ENCODE data around the gene CLEC1B. TPM values are rescaled to one million over a fixed set of nuclear protein-coding genes. Genes with fewer than 3 reads are reported as not detected.

The CLEC1B gene
- total and polyA plus RNA-seq, 2 donors (not counting 3 experiments of a cell fraction or from before 2014, with no cell fraction given): not detected

DNA sequence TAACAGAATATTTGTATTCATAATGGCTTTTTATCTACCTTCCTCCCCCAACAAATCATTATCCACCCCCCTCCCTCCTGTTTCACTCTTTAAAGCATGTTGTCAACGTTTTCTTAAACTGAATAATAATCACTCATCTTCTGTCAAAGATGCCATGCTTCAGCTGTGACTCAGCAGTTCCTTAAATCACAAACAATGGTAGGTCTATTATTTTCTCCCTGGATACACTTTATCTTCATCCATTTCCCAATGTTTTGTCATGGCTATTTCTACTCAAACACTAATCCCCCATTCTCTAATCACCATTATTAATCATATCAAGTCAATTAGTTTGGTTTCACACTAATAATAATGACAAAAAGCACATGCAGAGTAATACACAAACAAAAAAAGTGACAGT is 18.0 kb upstream of the CLEC1B start:
- Histone ChIP-seq H3K79me2 (ENCODE audit: control insufficient read depth, insufficient read depth, low read length) (no peaks in the 10 kb centered on the region), H3K36me3 (ENCODE audit: control insufficient read depth in 2 of 2, extremely low read depth in 1 of 2, insufficient read depth in 2 of 2, low read length in 2 of 2) (no peaks in the 10 kb centered on the region), H3K4me1 (ENCODE audit: control insufficient read depth, extremely low read depth, insufficient read depth, low read length) (peaks cover 27% of the 10 kb centered on the region), H3K27me3 (ENCODE audit: control insufficient read depth in 2 of 2, insufficient read depth in 2 of 2, low read length in 2 of 2) (no peaks in the 10 kb centered on the region), H3K9me3 (replicated peaks; ENCODE audit: control insufficient read depth, insufficient read depth, low read length) (no peaks in the 10 kb centered on the region), H3K27ac (ENCODE audit: insufficient read depth, low read depth, low read length) (peak overlapping the region; percentile 99), H4K20me1 (replicated peaks; ENCODE audit: control insufficient read depth, extremely low read depth, insufficient read depth, low read length) (no peaks in the 10 kb centered on the region), H3K4me3 (replicated peaks in 1 of 3; ENCODE audit: insufficient read depth in 1 of 3, low read depth in 1 of 3, low read length in 3 of 3) (no peak overlapping the region), H3K9me1 (replicated peaks; ENCODE audit: control insufficient read depth, extremely low read depth, insufficient read depth, low read length) (no peaks in the 10 kb centered on the region), H3K4me2 (ENCODE audit: insufficient read depth, low read length) (peak overlapping the region; percentile 67), H2AFZ (ENCODE audit: low read depth, low read length) (peak overlapping the region; percentile 25), H3K9ac (replicated peaks; ENCODE audit: extremely low read depth, insufficient read depth, low read length) (peak overlapping the region; percentile 52)
- POLR2A ChIA-PET: no interaction called here
- dilution Hi-C loops (cut with MboI; ENCODE audit: extremely low pct_ligation_motif_present, low sequenced_read_pairs): no loop called here
- intact Hi-C loops (cut with micrococcal nuclease): loop anchor here (1.0 to 10.0 kb wide), 5 partner anchors 14 to 348 kb away; partner anchors contain the start of genes CLEC2B and GABARAPL1
- TF ChIP-seq POLR2AphosphoS5 (IDR thresholded peaks at IDR 0.05; ENCODE audit: insufficient read depth, low read depth, low read length) (peak; percentile 15), GATA2 (IDR thresholded peaks at IDR 0.05; ENCODE audit: insufficient read depth, insufficient read length, low read depth, low read length) (peak; percentile 20), MYC (IDR thresholded peaks at IDR 0.05; ENCODE audit: low read depth, low read length) (no peak), FOS (IDR thresholded peaks at IDR 0.05; ENCODE audit: borderline replicate concordance, insufficient read depth, low read length) (peak; percentile 69), EZH2 (IDR thresholded peaks at IDR 0.05; ENCODE audit: borderline replicate concordance, low read depth, low read length, severe bottlenecking) (no peak), JUN (IDR thresholded peaks at IDR 0.05; ENCODE audit: borderline replicate concordance, insufficient read depth, insufficient read length, low read depth) (peak; percentile 83), POLR2A (IDR thresholded peaks at IDR 0.05; ENCODE audit: low read depth, low read length) (no peak)
- TF ChIP-seq, protein P1, sequence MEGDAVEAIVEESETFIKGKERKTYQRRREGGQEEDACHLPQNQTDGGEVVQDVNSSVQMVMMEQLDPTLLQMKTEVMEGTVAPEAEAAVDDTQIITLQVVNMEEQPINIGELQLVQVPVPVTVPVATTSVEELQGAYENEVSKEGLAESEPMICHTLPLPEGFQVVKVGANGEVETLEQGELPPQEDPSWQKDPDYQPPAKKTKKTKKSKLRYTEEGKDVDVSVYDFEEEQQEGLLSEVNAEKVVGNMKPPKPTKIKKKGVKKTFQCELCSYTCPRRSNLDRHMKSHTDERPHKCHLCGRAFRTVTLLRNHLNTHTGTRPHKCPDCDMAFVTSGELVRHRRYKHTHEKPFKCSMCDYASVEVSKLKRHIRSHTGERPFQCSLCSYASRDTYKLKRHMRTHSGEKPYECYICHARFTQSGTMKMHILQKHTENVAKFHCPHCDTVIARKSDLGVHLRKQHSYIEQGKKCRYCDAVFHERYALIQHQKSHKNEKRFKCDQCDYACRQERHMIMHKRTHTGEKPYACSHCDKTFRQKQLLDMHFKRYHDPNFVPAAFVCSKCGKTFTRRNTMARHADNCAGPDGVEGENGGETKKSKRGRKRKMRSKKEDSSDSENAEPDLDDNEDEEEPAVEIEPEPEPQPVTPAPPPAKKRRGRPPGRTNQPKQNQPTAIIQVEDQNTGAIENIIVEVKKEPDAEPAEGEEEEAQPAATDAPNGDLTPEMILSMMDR (IDR thresholded peaks at IDR 0.05; ENCODE audit: extremely low read depth in 1 of 2, insufficient read depth in 1 of 2, low read depth in 1 of 2, low read length in 2 of 2): no peak
- TF ChIP-seq, protein P2, sequence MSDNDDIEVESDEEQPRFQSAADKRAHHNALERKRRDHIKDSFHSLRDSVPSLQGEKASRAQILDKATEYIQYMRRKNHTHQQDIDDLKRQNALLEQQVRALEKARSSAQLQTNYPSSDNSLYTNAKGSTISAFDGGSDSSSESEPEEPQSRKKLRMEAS (IDR thresholded peaks at IDR 0.05; ENCODE audit: insufficient read depth, insufficient read length): no peak
- DNase-seq (ENCODE audit: low read depth, low spot score): peak; percentile 86
- FAIRE-seq: peak; percentile 72
- no TSS peak for BruUV-seq (replicated peaks)
- CTCF ChIA-PET: interaction anchor here (0.6 to 2.2 kb wide), 4 partner anchors 10 to 147 kb away, joined by 3 to 9 read pairs (median 6); no protein-coding TSS in a partner anchor
